ENCODE data around the gene ADCYAP1R1. TPM values are rescaled to one million over a fixed set of nuclear protein-coding genes. Genes with fewer than 3 reads are reported as not detected.

The ADCYAP1R1 gene
- polyA plus RNA-seq, 1 donor = 4.4 TPM

DNA sequence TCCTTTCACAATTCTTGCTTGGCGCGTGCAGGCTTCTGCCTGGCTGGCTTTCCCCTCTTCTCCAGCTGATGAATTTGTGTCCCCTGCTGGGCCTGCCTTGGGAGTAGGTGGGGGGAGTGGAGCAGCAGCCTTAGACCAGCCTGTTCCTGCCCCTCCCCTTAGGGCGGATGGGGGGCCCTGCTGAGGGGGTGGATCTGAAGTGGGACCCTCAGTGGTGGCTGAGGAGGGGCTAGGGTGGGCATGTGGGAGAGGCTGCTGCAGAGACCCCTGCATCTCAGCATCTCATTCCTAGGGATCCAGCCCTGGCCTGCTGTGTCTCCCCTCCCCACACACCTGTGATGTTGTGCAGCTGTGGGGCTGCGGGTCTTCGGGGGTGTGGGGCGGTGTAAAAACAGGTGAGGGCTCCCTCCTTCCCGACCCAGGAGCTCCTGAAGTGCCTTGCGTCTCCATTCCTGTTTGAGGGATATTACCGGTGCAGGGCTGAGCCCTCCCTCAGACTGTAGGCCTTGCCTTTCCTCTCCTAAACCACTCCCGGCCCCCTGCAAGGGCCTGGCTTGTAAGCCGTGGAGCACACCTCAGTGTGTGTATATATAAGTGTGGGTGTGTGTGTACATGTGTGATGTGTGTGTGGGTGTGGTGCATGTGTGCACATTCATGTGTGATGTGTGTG lies 24.7 kb downstream of the ADCYAP1R1 start:
- no peak for DNase-seq

DNA sequence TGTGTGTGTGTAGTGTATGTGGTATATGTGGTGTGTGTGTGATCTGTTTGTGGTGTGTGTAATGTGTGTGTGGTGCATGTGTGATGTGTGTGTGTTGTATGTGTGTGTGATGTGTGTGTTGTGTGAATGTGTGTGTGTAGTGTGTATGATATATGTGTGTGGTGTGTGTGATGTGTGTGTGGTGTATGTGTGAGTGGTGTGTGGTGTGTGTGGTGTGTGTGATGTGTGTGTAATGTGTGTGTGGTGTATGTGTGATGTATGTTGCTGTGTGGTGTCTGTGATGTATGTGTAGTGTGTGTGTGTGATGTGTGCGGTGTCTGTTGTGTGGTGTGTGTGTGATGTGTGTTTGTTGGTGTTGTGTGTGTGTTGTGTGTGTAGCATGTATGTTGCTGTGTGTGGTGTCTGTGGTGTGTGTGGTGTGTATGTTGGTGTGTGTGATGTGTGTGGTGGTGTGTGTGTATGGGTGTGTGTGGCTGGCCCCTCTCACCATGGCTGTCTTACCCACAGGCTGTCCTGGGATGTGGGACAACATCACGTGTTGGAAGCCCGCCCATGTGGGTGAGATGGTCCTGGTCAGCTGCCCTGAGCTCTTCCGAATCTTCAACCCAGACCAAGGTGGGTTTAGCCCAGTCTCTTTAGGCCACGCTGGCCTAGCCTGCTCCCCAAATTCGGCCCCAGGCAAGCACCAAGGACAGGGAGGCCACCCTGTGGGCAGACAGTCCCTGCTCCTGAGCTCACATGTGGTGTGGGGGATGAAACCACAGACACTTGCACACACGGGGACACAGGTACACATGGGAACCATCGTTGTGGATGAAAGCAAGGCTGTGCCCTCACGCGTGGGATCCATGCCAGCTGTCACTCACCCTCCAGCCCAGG lies 25.6 kb downstream of the ADCYAP1R1 start:
- DNase-seq = no peak
- Histone ChIP-seq H3K36me3 (ENCODE audit: control insufficient read depth, insufficient read depth, low read length) (no peaks in the 10 kb centered on the region), H3K4me1 (ENCODE audit: control insufficient read depth, insufficient read depth, low read length) (no peaks in the 10 kb centered on the region), H3K9me3 (ENCODE audit: control insufficient read depth, low read depth, low read length) (no peaks in the 10 kb centered on the region), H3K27me3 (ENCODE audit: control insufficient read depth, insufficient read depth, low read length) (peaks cover 14% of the 10 kb centered on the region), H3K4me3 (ENCODE audit: low read length) (no peak overlapping the region), H3K27ac (ENCODE audit: low read length) (no peak overlapping the region)
- no CpG with 5 or more reads among the region's 10 CpGs for WGBS (ENCODE audit: insufficient coverage, low lambda C conversion rate)

More for the DNA sequence above, 24.7 kb downstream of the ADCYAP1R1 start:
- Histone ChIP-seq H3K36me3 (ENCODE audit: control insufficient read depth, insufficient read depth, low read length) (no peaks in the 10 kb centered on the region), H3K9me3 (ENCODE audit: control insufficient read depth, low read depth, low read length) (no peaks in the 10 kb centered on the region), H3K27ac (ENCODE audit: low read length) (no peak overlapping the region), H3K4me3 (ENCODE audit: low read length) (no peak overlapping the region), H3K27me3 (ENCODE audit: control insufficient read depth, insufficient read depth, low read length) (peaks cover 14% of the 10 kb centered on the region), H3K4me1 (ENCODE audit: control insufficient read depth, insufficient read depth, low read length) (no peaks in the 10 kb centered on the region)
- WGBS (ENCODE audit: insufficient coverage, low lambda C conversion rate) = no CpG with 5 or more reads among the region's 11 CpGs

DNA sequence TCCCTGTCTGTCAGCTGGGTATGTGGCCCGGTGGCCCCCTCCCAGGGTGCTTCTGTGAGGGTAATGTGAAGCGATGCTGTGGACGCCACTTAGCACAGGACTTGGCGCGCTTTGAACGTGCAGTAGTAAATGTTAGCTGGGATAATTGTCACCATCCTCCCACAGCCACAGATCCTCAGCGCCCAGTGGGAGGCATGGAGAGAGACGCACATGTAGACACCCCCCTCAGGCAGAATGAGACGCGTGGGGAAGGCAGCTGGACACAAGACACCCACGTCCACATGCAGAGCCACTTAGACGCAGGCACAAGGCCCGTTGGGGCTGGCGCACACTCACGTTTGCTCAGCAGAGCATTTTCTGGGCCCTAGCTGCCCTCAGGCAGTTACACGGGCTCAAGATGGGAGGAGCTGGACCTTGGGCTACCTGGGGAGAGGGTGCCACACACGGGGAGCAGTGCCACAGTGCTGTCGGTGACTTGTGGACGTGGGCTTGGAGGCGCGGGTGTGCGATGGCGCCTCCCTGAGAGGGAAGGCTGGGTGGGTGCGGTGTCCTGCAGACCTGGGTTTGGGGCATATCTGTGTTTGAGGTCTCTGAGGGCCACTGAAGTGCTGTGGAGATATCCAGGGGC lies 26.4 kb downstream of the ADCYAP1R1 start:
- Histone ChIP-seq H3K4me3 (ENCODE audit: low read length) (no peak overlapping the region), H3K27ac (ENCODE audit: low read length) (no peak overlapping the region), H3K4me1 (ENCODE audit: control insufficient read depth, insufficient read depth, low read length) (no peaks in the 10 kb centered on the region), H3K9me3 (ENCODE audit: control insufficient read depth, low read depth, low read length) (no peaks in the 10 kb centered on the region), H3K27me3 (ENCODE audit: control insufficient read depth, insufficient read depth, low read length) (peaks cover 14% of the 10 kb centered on the region), H3K36me3 (ENCODE audit: control insufficient read depth, insufficient read depth, low read length) (no peaks in the 10 kb centered on the region)
- DNase-seq = no peak
- WGBS (ENCODE audit: insufficient coverage, low lambda C conversion rate) = no CpG with 5 or more reads among the region's 24 CpGs

DNA sequence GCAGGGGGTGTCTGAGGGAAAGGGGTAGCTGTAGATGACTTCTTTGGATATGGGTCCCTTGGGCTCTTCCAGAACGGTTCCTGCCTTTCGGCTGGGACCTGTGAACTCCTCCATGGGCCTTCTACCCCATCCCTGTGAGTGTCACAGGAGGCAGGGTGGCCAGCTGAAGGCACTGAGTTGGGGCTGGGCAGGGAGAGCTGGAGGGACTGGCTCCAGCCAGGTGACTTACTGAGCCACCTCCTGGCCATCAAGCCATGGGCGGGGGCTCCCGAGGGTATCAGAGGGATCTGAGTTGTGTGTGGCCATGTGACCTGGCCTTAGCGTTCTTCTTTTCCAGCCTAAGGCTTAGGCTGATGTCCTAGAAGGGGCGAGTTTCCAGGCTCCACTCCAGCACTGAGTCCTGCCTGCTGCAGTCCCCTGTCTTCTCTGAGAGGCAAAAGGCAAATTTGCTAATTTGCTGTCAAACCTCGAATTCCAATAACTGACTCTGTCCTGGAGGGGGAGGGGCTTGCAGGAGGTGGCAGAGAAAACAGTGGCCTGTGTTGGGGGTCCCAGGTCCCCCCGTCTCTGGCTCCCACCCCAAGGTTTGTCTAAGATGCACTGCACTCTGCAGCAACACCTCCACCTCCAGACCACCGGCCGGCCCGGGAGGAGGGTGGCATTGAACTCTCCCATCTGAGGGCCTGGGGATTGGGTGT lies 27.2 kb downstream of the ADCYAP1R1 start:
- no peak overlapping the region for H3K27ac ChIP-seq (ENCODE audit: low read length)
- no peaks in the 10 kb centered on the region for H3K4me1 ChIP-seq (ENCODE audit: control insufficient read depth, insufficient read depth, low read length)
- H3K9me3 ChIP-seq (ENCODE audit: control insufficient read depth, low read depth, low read length) = no peaks in the 10 kb centered on the region
- WGBS (ENCODE audit: insufficient coverage, low lambda C conversion rate) = no CpG with 5 or more reads among the region's 11 CpGs
- DNase-seq = no peak
- peaks cover 14% of the 10 kb centered on the region for H3K27me3 ChIP-seq (ENCODE audit: control insufficient read depth, insufficient read depth, low read length)
- no peaks in the 10 kb centered on the region for H3K36me3 ChIP-seq (ENCODE audit: control insufficient read depth, insufficient read depth, low read length)
- no peak overlapping the region for H3K4me3 ChIP-seq (ENCODE audit: low read length)

DNA sequence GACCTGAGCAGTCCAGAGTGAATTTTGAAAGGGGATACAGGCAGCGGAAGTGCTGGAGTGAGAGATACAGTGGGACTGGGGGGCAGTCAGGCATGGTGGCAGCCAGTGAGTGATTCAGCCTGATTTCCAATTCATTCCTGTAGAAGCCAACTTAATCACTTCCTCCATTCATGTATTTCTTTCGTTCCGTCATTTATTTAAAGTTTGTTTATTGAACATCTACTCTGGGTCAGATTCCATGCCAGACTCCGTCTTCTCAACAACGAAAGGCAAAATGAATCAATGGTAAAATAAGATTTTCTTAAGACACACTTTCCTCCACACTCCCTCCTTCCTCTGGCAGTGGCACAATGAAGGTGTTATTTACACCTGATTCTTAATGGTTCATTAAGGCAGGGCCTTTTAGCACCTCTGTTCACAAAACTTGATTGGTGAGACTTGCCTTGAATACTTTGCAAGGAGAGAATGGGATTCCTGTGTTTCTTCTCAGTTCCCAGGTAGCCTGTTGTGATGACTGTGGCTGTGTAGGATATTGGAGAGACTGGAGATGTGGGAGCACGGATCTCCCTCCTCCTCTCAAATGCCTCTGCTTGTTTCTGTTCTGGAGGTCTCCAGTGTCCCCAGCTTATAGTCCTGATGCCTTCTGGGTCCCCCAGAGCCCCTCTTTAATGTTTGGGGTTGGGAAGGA lies 27.9 kb downstream of the ADCYAP1R1 start:
- H3K27ac ChIP-seq (ENCODE audit: low read length) = no peak overlapping the region
- H3K27me3 ChIP-seq (ENCODE audit: control insufficient read depth, insufficient read depth, low read length) = peaks cover 14% of the 10 kb centered on the region
- WGBS (ENCODE audit: insufficient coverage, low lambda C conversion rate) = no CpG with 5 or more reads among the region's 6 CpGs
- no peaks in the 10 kb centered on the region for H3K9me3 ChIP-seq (ENCODE audit: control insufficient read depth, low read depth, low read length)
- H3K4me1 ChIP-seq (ENCODE audit: control insufficient read depth, insufficient read depth, low read length) = no peaks in the 10 kb centered on the region
- H3K4me3 ChIP-seq (ENCODE audit: low read length) = no peak overlapping the region
- no peak for DNase-seq
- no peaks in the 10 kb centered on the region for H3K36me3 ChIP-seq (ENCODE audit: control insufficient read depth, insufficient read depth, low read length)

DNA sequence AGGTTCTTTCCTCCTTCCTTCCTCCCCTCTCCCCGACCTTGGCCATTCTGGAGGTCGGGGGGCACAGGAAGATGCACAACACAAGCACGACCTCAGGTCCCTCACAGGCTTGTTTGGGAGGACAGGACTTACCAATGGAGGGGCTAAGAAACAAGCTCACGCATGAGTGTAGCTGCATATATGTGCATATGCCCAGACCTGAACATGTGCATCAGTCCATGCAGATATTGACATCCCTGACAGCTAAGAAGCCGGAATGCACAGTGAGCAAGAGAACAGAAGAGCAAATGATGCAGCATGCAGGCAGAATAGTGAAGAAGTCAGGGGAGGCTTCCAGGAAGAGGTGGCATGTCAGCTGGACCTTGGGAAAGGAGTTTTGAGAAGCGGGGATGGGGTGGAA lies 28.7 kb downstream of the ADCYAP1R1 start:
- Histone ChIP-seq H3K27ac (ENCODE audit: low read length) (no peak overlapping the region), H3K9me3 (ENCODE audit: control insufficient read depth, low read depth, low read length) (no peaks in the 10 kb centered on the region), H3K36me3 (ENCODE audit: control insufficient read depth, insufficient read depth, low read length) (no peaks in the 10 kb centered on the region), H3K4me1 (ENCODE audit: control insufficient read depth, insufficient read depth, low read length) (no peaks in the 10 kb centered on the region), H3K4me3 (ENCODE audit: low read length) (no peak overlapping the region), H3K27me3 (ENCODE audit: control insufficient read depth, insufficient read depth, low read length) (peaks cover 14% of the 10 kb centered on the region)
- WGBS (ENCODE audit: insufficient coverage, low lambda C conversion rate) = 100% methylated on average over 1 of the region's 6 CpGs
- DNase-seq = no peak

DNA sequence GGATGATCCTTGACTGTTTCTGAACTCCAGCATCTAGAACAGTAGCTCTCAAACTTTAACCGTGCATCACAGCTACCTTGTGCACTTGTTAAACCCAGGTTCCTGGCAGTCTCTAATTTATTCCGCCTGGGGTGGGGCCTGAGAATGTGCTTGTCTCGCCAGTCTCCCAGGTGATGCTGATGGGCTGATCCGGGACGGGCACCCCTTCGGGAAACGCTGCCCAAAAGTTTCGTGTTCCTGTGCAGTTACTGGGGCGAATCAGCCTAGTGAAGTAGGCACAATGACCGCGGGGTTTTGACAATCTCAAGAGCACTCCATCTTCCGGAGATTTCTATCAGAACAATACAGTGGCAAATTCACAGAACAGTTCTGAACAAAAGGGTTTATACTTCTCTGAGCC lies 29.9 kb downstream of the ADCYAP1R1 start:
- no peak overlapping the region for H3K27ac ChIP-seq (ENCODE audit: low read length)
- WGBS (ENCODE audit: insufficient coverage, low lambda C conversion rate) = 100% methylated on average over 1 of the region's 12 CpGs
- H3K36me3 ChIP-seq (ENCODE audit: control insufficient read depth, insufficient read depth, low read length) = no peaks in the 10 kb centered on the region

DNA sequence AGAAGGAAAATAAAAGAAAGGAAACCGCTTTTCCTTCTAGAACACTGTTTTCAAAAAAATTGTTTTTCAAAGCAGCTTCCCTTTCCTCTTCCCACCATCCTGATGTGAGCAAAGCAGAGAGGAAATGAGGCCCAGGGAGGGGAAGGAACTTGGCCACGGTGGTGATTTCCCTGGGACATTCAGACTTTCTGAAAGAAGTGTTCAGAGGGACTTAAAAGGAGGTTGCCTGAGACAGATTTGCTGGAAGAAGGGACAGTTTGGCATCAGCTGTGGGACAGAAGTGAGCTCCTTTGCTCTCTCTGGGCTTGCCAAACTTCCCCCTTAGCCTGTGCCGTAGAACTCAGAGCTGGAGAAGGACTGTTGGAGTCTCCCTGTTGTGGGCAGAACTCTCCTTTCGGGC lies 30.3 kb downstream of the ADCYAP1R1 start:
- no peak for DNase-seq
- H3K4me3 ChIP-seq (ENCODE audit: low read length) = no peak overlapping the region
- 78% methylated on average over 2 of the region's 4 CpGs for WGBS (ENCODE audit: insufficient coverage, low lambda C conversion rate)

More for the DNA sequence above, 29.9 kb downstream of the ADCYAP1R1 start:
- H3K27me3 ChIP-seq (ENCODE audit: control insufficient read depth, insufficient read depth, low read length) = peaks cover 14% of the 10 kb centered on the region
- H3K9me3 ChIP-seq (ENCODE audit: control insufficient read depth, low read depth, low read length) = no peaks in the 10 kb centered on the region
- no peak overlapping the region for H3K4me3 ChIP-seq (ENCODE audit: low read length)
- DNase-seq = no peak
- H3K4me1 ChIP-seq (ENCODE audit: control insufficient read depth, insufficient read depth, low read length) = no peaks in the 10 kb centered on the region

DNA sequence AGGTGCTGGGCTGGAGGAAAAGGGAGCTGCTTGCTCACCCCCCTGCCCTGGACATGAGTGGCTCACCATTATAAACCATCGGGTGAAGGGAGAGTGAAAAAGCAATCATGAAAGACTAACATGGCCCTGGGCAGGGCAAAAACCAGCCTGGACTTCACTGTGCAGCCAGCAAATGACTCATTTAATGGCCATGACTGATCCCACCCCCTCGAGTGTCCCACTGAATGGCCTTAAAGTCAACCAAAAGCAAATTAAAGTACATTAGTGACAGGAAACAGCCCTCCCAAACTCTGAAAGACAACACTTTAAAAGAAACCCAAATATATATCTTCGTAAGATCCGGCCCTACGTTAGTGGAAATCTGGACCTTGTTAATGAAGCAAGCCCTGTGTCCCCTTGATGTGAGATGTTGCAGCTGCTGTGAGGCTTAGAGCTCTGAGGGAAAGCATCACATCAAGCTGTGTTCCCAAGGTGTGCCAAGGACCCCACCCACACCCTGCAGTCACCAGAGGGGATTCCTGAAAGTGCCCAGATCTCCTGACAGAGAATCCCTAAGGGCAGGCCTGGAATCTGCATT lies 31.2 kb downstream of the ADCYAP1R1 start:
- H3K27ac ChIP-seq (ENCODE audit: low read length) = no peak overlapping the region
- WGBS (ENCODE audit: insufficient coverage, low lambda C conversion rate) = 83% methylated on average over 1 of the region's 5 CpGs
- peak in 1 of 2 donors; percentile 13 for DNase-seq
- H3K4me3 ChIP-seq (ENCODE audit: low read length) = no peak overlapping the region
- H3K9me3 ChIP-seq (ENCODE audit: control insufficient read depth, low read depth, low read length) = no peaks in the 10 kb centered on the region
- H3K4me1 ChIP-seq (ENCODE audit: control insufficient read depth, insufficient read depth, low read length) = no peaks in the 10 kb centered on the region
- H3K36me3 ChIP-seq (ENCODE audit: control insufficient read depth, insufficient read depth, low read length) = no peaks in the 10 kb centered on the region
- H3K27me3 ChIP-seq (ENCODE audit: control insufficient read depth, insufficient read depth, low read length) = peaks cover 14% of the 10 kb centered on the region

More for the DNA sequence above, 30.3 kb downstream of the ADCYAP1R1 start:
- Histone ChIP-seq H3K27me3 (ENCODE audit: control insufficient read depth, insufficient read depth, low read length) (peaks cover 14% of the 10 kb centered on the region), H3K36me3 (ENCODE audit: control insufficient read depth, insufficient read depth, low read length) (no peaks in the 10 kb centered on the region), H3K9me3 (ENCODE audit: control insufficient read depth, low read depth, low read length) (no peaks in the 10 kb centered on the region), H3K27ac (ENCODE audit: low read length) (no peak overlapping the region), H3K4me1 (ENCODE audit: control insufficient read depth, insufficient read depth, low read length) (no peaks in the 10 kb centered on the region)
